ENCODE results near the gene DIAPH3.

The DIAPH3 gene

DNA sequence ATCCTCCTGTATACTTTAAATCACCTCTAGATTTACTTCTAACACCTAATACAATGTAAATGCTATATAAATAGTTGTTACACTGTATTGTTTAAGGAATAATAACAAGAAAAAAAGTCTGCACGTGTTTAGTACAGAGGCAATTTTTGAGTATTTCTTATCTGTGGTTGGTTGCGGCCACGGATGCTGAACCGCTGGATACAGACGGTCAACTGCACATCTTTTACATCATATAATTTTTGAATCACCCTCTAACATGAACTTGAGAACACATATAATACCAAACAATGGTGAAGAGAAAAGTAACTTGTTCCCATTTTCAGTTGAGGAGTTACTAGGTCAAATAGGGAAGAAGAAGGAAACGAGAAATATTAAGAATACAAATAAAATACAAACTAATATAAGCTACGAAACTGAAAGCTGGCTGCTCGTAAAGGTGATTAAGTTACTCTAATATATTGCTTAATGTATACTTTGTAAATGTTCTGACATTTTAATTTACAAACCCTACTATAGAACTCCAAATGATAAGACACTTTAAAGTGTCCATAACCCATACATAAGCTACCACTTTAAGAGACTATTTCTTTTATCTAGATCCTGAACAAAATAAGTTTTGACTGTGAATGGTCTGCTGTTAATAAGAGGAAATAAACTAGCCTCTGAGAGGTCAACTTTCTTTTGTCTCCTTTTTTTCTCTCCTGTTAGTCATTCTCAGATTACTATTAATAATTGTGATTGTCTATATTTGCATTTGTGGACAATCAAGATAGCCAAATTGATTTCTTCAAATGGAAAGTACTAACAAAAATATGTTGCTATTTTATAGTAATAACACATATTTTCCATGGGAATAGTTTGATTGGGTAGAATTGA lies 457.4 kb downstream of the DIAPH3 start:
- DNase-seq: no peak

GRCh38 chr13:59702269-59702668 lies 461.5 kb downstream of the DIAPH3 start:
- no peak for DNase-seq

DNA sequence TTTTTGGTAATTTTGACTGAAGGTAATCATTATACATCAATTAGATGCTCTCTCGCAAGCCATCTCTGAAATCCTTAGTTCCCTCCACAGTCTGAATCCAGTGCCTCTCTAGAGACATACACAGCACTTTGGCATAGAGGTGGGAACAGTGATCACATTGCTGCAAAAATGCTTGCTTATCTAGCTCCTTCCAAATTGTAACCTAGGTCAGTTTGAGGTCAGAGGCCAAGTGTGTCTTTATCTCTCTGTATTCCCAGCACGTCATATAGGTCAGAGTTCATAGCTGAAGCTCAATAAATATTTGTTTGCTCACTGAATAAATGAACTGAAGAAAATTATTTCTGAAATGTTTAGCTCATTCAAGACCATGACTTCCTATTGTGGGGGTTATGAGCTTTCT lies 462.5 kb downstream of the DIAPH3 start:
- no peak for DNase-seq

DNA sequence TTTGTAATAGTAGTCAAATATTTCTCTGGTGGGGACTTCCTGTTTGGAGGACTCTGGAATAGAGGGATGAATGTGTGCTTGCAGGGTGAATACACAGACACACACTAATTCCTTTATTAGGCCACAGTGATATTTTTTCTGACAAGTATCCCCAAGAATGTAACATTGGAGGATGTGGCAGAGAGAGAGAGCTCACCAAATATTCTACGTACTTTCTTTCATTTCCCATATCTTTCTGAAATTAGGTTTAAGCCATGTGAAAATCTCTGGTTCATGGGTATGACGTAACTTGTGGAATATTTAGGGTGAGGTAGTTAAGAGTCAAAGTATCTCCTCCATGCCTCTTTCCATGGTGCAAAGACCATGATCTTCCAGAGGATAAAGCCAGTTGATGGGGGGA lies 463.4 kb downstream of the DIAPH3 start:
- DNase-seq: no peak

- no peak for DNase-seq
Observed at GRCh38 chr13:59696271-59696670, 467.5 kb downstream of the DIAPH3 start.

DNA sequence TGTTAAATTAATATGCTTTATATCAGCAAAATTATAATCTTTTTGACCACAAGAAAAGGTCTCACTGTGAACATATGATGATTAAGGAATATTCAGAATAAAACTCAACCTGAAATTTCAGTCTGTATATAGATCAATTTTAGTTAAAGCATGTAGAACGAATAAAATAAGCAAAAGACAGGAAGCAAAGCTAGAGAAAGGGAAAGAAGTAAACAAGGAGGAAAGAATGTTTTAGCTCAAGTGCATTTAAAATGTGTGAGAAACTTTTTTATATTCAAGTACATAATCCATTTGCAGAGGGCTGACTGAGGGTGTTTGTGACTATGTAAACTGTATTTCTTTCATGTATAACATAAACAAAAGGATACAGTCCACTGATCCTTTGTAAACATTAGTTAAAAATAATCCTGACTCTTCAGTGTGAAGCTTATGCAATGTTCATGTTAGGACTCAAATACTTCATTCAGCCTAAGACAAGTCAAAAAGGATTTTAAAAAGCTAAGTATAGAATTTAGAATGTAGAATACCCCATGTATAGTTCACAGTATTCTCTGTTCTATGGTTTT lies 472.1 kb downstream of the DIAPH3 start:
- DNase-seq: no peak

GRCh38 chr13:59690857-59691500 lies 472.7 kb downstream of the DIAPH3 start:
- no peak for DNase-seq

- DNase-seq: no peak
Observed at GRCh38 chr13:59689057-59689456, 474.7 kb downstream of the DIAPH3 start.

DNA sequence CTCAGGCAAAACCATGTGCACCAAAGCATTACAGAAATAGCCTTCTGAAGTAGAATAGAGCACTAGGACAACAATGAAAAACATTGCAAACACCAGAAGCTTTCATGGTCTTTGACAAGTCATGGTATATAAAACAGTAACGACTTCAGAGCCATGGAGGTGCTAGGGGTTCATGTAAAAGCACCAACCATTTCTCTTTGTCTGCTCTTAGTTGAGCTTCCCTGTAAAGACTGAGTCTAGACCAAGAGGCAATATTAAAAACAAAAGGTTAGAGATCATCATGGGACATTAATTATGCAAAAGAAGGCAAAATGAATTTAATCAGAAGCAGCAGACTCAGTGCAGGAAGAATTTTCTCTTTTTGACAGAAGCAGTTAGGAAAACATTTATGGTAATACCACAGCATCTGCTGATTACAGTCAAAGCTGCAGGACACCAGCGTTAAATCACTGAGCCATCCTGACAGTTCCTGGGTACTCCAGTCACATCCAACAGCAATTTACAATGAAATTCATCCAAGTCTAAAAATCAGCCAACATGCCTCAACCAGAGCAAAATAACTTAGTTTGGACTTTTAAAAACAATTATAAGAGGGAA lies 476.8 kb downstream of the DIAPH3 start:
- no peak for DNase-seq

DNA sequence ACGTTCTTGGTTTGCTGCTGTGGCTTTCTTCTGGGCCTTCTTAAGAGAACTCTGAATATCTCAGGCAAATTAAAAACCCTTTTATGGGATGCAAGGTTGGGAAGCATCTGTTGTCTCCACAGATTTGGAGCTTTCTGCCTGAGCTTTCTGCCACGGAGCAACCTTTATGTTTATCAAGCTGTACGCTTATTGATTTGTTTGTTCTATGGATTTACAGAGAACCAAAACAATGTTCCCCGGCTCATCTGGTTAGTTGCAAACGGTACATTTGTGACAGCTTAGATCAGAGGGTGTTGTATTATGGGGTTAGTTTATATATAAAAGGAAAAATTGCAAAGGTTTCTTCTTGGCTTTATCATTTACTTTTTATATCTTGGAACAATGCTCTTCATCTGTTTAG lies 479.6 kb downstream of the DIAPH3 start:
- no peak for DNase-seq

GRCh38 chr13:59681636-59682311 lies 482.0 kb downstream of the DIAPH3 start:
- no peak for DNase-seq

DNA sequence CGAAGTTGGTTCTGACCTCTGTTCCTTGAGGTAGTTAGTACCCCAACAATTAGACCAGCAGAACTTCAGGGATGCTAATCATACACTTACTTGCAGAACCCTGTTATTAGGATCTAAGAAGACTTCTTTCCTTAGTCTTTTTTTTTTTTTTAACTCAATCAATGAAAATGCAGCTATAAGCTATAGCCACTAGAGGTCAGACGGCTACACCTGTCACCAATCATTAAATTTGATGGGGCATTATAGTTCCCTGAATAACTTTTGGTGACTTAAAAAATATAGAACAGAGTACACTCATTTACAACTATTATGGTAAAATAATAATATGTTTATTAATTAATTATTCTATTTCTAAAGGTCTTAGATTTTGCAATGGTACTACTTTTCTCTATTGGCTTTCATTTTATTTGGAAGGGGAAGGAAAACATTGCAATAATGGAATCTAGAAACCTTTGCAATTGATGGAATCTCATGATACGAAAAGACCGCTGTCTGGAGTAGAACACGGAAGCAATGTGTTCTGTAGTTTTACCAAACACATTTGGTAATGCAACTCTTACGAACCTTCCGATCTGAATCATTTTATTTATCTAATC lies 483.2 kb downstream of the DIAPH3 start:
- no peak for DNase-seq

- no peak for DNase-seq
Observed at GRCh38 chr13:59679254-59679653, 484.5 kb downstream of the DIAPH3 start.

DNA sequence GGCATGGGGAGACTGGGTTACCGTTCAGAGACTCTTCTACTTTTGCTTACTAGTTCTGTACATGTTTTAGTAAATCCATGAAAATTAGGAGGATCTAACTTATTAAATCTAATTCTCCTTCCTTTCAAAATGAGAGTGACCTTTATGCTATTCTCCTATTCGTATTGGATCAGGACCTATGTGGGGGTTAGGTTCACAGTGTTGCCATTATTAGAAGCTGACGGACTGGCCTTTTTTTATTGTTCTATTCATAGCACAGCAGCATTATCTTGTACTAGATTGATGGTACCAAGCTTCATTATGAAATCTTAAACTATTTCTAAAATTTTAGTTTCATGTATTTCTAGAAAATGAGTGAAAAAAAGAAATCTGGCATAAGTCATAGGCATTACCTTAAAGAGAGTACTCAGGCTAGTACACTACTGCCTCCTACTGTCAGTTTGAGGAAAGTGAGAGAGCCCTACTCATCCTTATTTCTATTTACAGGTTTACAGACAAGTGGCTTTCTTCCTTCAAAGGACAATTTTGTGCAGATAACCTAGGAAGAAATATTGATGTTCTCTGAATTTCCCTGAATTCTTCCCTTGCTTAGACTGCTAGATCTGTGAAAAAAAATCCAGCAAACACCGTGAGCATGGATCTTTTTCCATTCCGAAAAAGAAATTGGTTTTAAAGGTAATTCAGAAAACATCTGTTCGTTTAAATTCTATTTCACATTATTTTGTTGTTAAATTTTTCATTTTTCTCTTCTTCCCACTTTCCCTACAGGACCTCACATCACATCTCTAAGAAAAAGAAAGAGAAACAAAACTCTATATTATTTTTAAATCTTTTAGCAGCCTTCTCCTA lies 485.5 kb downstream of the DIAPH3 start:
- DNase-seq: no peak

GRCh38 chr13:59677430-59677829 lies 486.3 kb downstream of the DIAPH3 start:
- DNase-seq: no peak

DNA sequence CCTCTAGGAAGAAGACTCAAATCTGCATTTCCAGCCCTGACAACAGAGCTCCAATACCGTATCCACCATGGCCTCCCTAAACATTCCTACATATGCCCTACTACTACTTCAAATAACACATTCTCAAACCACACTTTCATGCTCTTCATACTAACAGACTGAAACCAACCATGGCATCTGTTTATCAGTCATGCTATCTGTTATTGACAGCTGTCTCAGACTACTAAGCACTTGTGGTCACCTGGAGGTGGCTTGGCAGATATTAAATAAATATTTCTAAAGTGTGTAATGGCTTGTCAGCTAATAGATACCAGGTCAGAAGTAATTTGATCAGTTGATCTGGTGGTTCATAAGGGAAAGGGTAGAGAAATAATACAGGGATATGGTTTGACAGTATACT lies 489.1 kb downstream of the DIAPH3 start:
- no peak for DNase-seq

DNA sequence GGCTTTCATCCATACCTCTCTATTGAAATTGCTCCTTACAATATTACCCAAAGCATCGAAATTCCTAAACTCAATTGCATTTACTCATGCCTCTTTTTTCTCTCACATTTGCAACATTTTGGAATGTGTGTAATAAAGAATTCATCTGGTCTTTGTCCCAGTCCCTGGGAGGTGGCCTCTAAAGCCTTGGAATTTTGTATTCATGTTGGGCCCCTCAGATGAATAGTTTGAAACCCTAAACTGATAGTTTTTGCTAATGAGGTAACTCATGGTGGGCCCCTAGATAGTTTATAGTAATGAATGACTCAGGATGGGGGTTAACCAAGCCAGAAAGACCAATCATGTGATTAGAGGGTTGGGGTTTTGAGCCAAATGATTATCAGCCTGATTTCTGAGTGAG lies 490.4 kb downstream of the DIAPH3 start:
- DNase-seq: no peak

DNA sequence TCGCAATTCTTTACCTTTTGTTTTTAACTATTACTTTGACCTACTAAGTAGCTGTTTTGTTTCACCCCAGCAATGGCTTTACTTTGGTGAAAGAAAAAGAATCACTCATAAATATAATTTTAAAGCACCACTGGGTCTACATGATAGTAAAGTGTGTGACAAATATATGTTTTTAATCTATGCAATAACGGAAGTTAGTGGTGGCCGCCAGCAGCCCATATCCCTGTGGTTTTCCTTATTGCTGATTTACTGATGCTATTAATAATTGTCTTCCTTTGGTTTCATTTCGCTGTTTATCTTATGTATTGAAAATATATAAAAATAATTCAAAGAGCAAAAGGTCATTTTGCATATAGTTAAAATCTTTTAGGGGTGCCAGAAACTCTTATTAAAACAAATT lies 491.3 kb downstream of the DIAPH3 start:
- DNase-seq: no peak

GRCh38 chr13:59671881-59672280 lies 491.8 kb downstream of the DIAPH3 start:
- DNase-seq: no peak

DNA sequence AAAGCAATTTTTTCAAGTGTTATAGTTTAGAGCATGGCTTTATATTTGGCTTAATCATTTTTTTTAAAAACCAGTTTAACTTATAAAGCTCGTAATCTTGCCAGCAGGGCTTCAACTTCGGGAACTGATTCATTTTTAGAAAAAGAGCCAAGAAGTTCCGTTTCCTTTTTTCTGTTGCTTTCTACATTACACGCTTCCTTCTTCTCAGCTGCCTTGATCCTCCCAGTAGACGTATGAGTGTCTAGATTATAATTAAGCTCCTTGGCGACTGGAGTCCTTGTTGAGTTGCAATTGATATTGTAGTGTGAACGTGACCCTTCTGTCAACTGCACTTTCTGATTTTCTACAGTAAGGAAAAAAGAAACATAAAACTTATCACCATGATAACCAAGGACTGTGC lies 497.2 kb downstream of the DIAPH3 start:
- DNase-seq: no peak

DNA sequence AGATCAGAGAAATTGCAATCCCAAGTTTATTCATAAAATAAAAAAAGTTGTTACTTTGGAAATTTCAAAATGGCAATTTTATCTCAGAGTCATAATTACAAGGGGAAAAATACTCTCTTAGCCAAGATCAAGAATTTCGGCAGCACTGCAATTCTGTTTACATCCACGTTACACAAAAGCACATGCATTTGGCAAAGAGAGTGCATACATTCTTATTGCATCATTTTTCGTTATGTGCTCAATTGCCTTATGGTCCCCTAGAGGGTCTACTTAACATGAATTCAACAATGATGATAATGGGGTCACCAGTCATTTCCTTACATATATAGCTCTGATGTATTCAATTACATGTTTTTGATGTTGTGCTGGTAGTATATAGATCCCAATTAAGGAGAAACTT lies 498.0 kb downstream of the DIAPH3 start:
- no peak for DNase-seq

GRCh38 chr13:59665184-59665583 lies 498.5 kb downstream of the DIAPH3 start:
- DNase-seq: no peak

Data from stimulated activated CD4-positive, alpha-beta T cell treated with anti-CD3 and anti-CD28 coated beads, Interleukin-2, amount 100 ng/mL, for 24 hours (primary cell).